Left lung (tissue), 10 donors: ENCODE data around the gene INS. TPM values are rescaled to one million over a fixed set of nuclear protein-coding genes. Genes with fewer than 3 reads are reported as not detected.
A peak's percentile ranks its signal among the peaks of the same experiment; 100 is the strongest.

Source experiments
- ATAC-seq: fragments of 200-7000 bp; cut with Tn5 transposase; one replicate; pipeline ENCODE4 v1.9.1; 2020; ENCODE audit warnings: moderate library complexity
- DNase-seq, 4 donors: peaks; one replicate each; pipeline ENCODE4 v3.0.0-alpha.2; 2013 to 2020
- H3K27ac ChIP-seq, 2 donors: fragments of 200-600 bp; sonication (generic) in 1 of 2; one replicate each; pipeline versions ENCODE4 v1.5.0 to v1.8.0; 2020 to 2021
- H3K27me3 ChIP-seq, 2 donors: fragments of 200-600 bp; sonication (generic) in 1 of 2; one replicate each; pipeline versions ENCODE4 v1.5.0 to v1.8.0; 2020 to 2021
- H3K36me3 ChIP-seq, 2 donors: fragments of 200-600 bp; sonication (generic) in 1 of 2; one replicate each; pipeline versions ENCODE4 v1.5.0 to v1.8.0; 2020 to 2021
- H3K4me1 ChIP-seq, 2 donors: fragments of 200-600 bp; one replicate each; pipeline ENCODE4 v1.8.0; 2021
- H3K4me3 ChIP-seq, 2 donors: fragments of 200-600 bp; sonication (generic) in 1 of 2; one replicate each; pipeline versions ENCODE4 v1.5.0 to v1.8.0; 2020 to 2021; ENCODE audit warnings: mild to moderate bottlenecking in 1 of 2
- H3K9me3 ChIP-seq, 2 donors: fragments of 200-600 bp; sonication (generic) in 1 of 2; one replicate each; pipeline versions ENCODE4 v1.5.0 to v1.8.0; 2020 to 2021
- CTCF ChIP-seq, 2 donors: fragments of 200-600 bp; sonication (generic) in 1 of 2; IDR thresholded peaks; one replicate each; pipeline versions ENCODE4 v1.5.0 to v1.8.0; 2021; ENCODE audit warnings: antibody characterized with exemption in 2 of 2
- intact Hi-C, 2 donors: fragments of 100-400 bp; cut with DNase I; formaldehyde crosslinking; loops; one replicate each; pipeline versions ENCODE4 v1.11.2 to v1.14.2; 2022
- polyA plus RNA-seq, 6 donors: library from polyadenylated mRNA; unstranded; fragments of 120-200 nt; gene quantifications; one replicate each; pipeline ENCODE4 v1.2.1, GENCODE V29; 2013; ENCODE audit not compliant: insufficient read length in 6 of 6
- total RNA-seq, 2 donors: library from RNA; stranded (reverse); fragmentation: NEBNext Ultra II Directional; extraction: Animal tissue kit (Norgen Biotek cat#: 25700); gene quantifications; one replicate each; pipeline ENCODE4 v1.2.1, GENCODE V29; 2021
- donor health status: DM: no; HTN: yes; CAD: no.
- donor health status: DM: no; HTN: no; CAD: no.

The INS gene
- total and polyA plus RNA-seq, 8 donors, result not detected

GRCh38 chr11:2191883-2192282 is 30.9 kb upstream of the INS start:
- DNase-seq (no peak), ATAC-seq (no peak)
- Histone ChIP-seq H3K27me3 (peaks cover 0 to 32% of the 10 kb centered on the region in 2 donors), H3K4me1 (peaks cover 0 to under 1% of the 10 kb centered on the region in 2 donors), H3K4me3 (no peak overlapping the region), H3K36me3 (no peaks in the 10 kb centered on the region), H3K27ac (no peak overlapping the region), H3K9me3 (no peaks in the 10 kb centered on the region)
- no peak for TF ChIP-seq CTCF (IDR thresholded peaks at IDR 0.05)
- intact Hi-C loops, result loop anchor here in 1 of 2 donors (10.0 kb wide), 1 partner anchor 233 kb away; no protein-coding TSS in a partner anchor

DNA sequence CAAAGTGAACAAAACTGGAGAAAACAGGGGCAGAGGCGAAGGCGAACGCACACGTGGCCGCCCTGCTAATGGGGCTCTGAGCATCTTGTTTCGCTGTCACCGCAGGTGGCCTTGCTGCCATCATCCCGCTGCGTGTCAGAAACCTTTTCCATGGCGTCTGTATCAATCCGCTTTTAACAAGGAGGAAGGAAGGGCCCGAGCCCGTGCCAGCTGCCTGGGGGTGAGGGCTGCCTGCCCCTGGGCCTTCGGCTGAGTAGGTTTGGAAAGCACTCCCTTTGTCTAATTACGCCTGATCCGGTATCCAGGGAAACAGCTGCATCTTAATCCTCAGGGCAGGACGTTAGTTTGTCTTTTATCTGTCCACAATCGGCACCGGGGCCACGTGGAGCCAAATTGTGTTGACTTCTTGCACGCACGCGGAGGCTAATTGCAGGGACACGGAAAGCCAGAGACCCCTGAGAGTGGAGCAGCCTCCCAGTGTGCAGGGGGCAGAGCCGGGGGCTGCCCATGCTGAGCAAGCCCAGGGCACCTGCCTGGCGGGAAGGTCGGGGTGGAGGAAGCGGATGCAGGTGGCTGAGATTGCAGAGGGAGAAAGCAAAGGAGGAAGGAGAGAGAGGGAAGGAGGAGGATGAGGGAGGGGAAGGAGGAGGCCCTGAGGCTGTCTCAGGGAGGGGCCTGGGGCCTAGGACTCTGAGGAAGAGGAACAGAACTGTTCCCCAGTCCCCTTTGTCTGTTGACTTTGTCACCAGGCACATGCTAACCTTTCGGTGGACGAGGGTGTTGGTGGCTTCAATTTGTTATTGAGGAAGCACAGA is 29.9 kb upstream of the INS start:
- intact Hi-C loops, result loop anchor here in 1 of 2 donors (10.0 kb wide), 1 partner anchor 234 kb away; no protein-coding TSS in a partner anchor
- Histone ChIP-seq H3K36me3 (no peaks in the 10 kb centered on the region), H3K9me3 (no peaks in the 10 kb centered on the region), H3K4me3 (no peak overlapping the region), H3K4me1 (peaks cover 0 to 3% of the 10 kb centered on the region in 2 donors), H3K27ac (no peak overlapping the region), H3K27me3 (peaks cover 0 to 41% of the 10 kb centered on the region in 2 donors)
- ATAC-seq (peak; percentile 29), DNase-seq (no peak)
- TF ChIP-seq CTCF (IDR thresholded peaks at IDR 0.05), result no peak

DNA sequence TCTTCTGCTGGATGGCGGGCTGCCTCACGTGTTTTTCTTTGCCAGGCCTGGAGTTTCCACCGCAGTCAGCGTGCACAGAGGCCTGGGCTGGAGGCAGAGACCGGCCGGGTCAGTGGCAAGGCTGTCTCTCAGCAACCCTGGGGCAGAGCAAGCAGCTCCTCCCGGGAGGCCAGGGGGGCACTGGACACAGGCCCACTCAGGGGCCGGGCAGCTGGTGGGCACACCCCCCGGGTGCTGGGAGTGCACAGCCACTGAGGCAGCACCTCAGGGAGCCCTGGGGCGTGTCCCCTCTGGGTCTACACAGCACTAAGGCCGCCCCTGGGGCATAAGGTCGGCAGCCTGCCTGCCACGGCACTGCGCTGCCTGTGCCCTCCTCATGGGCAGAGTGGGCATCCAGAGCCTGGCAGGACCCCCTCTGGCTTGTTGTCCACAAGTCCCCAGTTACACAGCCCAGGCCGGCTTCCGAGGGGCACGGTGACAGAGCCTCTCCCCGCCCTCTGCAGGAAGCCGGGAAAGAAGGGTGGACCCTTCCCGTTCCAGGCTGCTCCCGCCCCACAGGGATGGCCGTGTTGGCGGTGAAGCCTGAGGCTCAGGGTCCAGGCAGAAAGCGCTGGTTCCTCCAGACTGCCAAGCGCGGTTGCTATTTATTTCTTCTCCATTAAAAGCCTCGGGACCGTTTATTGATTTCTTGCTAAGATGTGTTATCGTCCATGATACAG is 29.1 kb upstream of the INS start:
- Histone ChIP-seq H3K4me1 (peaks cover 0 to 3% of the 10 kb centered on the region in 2 donors), H3K27me3 (peaks cover 0 to 41% of the 10 kb centered on the region in 2 donors), H3K27ac (no peak overlapping the region), H3K4me3 (no peak overlapping the region), H3K36me3 (no peaks in the 10 kb centered on the region), H3K9me3 (no peaks in the 10 kb centered on the region)
- no peak for ATAC-seq
- no peak for TF ChIP-seq CTCF (IDR thresholded peaks at IDR 0.05)
- intact Hi-C loops, result loop anchor here in 1 of 2 donors (10.0 kb wide), 1 partner anchor 235 kb away; no protein-coding TSS in a partner anchor
- DNase-seq, result no peak

DNA sequence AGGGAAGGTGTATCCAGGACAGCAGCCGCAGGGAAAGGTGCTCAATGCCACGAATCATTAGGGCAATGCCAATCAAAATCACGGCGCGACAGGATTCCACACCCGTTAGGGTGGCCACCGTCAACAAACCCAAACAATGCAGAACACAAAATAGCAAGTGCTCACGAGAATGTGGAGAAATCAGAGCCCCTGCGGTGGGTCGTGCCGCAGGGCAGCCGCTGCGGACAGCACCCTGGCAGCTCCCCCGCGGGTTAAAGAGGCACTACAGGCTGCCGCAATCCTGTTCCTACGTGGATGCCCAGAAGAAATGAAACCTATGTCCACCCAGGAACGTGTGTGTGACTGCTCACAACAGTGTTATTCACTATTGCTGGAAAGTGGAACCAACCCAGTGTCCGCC is 27.7 kb upstream of the INS start:
- no peak for DNase-seq
- H3K27me3 ChIP-seq, result peaks cover 0 to 48% of the 10 kb centered on the region in 2 donors
- no peak overlapping the region for H3K4me3 ChIP-seq
- H3K9me3 ChIP-seq, result no peaks in the 10 kb centered on the region
- no peak for ATAC-seq
- intact Hi-C loops, result no loop called here
- H3K27ac ChIP-seq, result no peak overlapping the region
- TF ChIP-seq CTCF (IDR thresholded peaks at IDR 0.05), result no peak
- peaks cover 0 to 3% of the 10 kb centered on the region in 2 donors for H3K4me1 ChIP-seq
- no peaks in the 10 kb centered on the region for H3K36me3 ChIP-seq

DNA sequence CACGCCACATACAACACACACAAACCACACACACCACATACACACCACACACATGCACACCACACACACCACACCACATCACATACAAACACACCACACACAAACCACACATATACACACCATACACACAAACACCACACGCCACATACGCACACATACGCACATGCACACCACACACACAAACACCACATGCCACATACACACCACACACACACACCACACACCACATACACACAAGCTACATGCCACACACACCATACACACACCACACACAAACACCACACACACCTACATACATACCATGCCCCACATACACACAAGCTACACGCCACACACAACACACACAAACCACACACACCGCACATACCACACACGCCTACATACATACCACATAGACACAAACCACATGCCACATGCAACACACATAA is 26.3 kb upstream of the INS start:
- Histone ChIP-seq H3K9me3 (no peaks in the 10 kb centered on the region), H3K27me3 (peaks cover 0 to 55% of the 10 kb centered on the region in 2 donors), H3K4me3 (no peak overlapping the region), H3K27ac (no peak overlapping the region), H3K4me1 (peaks cover 0 to 3% of the 10 kb centered on the region in 2 donors), H3K36me3 (no peaks in the 10 kb centered on the region)
- intact Hi-C loops, result no loop called here
- DNase-seq (no peak), ATAC-seq (no peak)
- no peak for TF ChIP-seq CTCF (IDR thresholded peaks at IDR 0.05)
